Measurements from ENCODE around the gene MYO3B. TPM values are rescaled to one million over a fixed set of nuclear protein-coding genes. Genes with fewer than 3 reads are reported as not detected.

Gene MYO3B
- total RNA-seq, 2 donors from 2014 or later, result 2.0 to 4.7 TPM

GRCh38 chr2:170185319-170185718, 7.4 kb downstream of the MYO3B start:
- intact Hi-C loops (cut with DNase I), result no loop called here
- Histone ChIP-seq H3K9me3 (peaks cover 0 to 8% (median 0%) of the 10 kb centered on the region in 3 donors), H3K36me3 (replicated peaks in 1 of 2; ENCODE audit: insufficient read depth in 1 of 2, low read depth in 2 of 2) (no peaks in the 10 kb centered on the region), H3K27ac (no peak overlapping the region), H3K27me3 (no peaks in the 10 kb centered on the region), H3K4me3 (no peak overlapping the region), H3K4me1 (no peaks in the 10 kb centered on the region)
- no peak for TF ChIP-seq POLR2A (IDR thresholded peaks at IDR 0.05)
- TF ChIP-seq, protein P1, sequence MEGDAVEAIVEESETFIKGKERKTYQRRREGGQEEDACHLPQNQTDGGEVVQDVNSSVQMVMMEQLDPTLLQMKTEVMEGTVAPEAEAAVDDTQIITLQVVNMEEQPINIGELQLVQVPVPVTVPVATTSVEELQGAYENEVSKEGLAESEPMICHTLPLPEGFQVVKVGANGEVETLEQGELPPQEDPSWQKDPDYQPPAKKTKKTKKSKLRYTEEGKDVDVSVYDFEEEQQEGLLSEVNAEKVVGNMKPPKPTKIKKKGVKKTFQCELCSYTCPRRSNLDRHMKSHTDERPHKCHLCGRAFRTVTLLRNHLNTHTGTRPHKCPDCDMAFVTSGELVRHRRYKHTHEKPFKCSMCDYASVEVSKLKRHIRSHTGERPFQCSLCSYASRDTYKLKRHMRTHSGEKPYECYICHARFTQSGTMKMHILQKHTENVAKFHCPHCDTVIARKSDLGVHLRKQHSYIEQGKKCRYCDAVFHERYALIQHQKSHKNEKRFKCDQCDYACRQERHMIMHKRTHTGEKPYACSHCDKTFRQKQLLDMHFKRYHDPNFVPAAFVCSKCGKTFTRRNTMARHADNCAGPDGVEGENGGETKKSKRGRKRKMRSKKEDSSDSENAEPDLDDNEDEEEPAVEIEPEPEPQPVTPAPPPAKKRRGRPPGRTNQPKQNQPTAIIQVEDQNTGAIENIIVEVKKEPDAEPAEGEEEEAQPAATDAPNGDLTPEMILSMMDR (IDR thresholded peaks at IDR 0.05), result no peak
- DNase-seq (no peak), ATAC-seq (no peak)

- no peak for ATAC-seq
- Histone ChIP-seq H3K36me3 (replicated peaks in 1 of 2; ENCODE audit: insufficient read depth in 1 of 2, low read depth in 2 of 2) (no peaks in the 10 kb centered on the region), H3K9me3 (peaks cover 0 to 19% (median 0%) of the 10 kb centered on the region in 3 donors), H3K4me1 (no peaks in the 10 kb centered on the region), H3K4me3 (no peak overlapping the region), H3K27ac (no peak overlapping the region), H3K27me3 (no peaks in the 10 kb centered on the region)
- intact Hi-C loops (cut with DNase I), result no loop called here
- no peak for TF ChIP-seq POLR2A (IDR thresholded peaks at IDR 0.05)
- TF ChIP-seq, protein P1 (IDR thresholded peaks at IDR 0.05), result no peak
- DNase-seq, result no peak
Measured at GRCh38 chr2:170189757-170190156, 11.8 kb downstream of the MYO3B start.

DNA sequence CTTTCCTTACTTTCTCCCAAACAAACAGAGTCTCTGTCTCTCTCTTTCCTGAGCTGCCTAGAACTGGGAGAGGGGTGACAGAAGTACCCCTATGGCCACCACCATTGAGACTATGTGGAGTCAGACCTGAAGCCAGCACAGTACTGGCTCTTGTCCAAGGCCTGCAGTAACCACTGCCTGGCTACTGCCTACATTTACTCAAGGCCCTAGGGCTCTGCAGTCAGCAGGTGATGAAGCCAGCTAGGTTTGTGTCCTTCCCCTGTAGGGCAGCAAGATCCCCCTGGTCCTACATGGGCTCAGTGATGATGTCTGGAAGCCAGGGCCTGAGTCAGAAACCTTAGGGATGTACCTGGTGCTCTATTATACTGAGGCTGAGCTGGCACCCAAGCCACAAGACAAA, 12.2 kb downstream of the MYO3B start:
- intact Hi-C loops (cut with DNase I), result no loop called here

GRCh38 chr2:170191166-170191866, 13.4 kb downstream of the MYO3B start:
- no peaks in the 10 kb centered on the region for H3K4me1 ChIP-seq
- ATAC-seq (no peak), DNase-seq (no peak)
- no peak overlapping the region for H3K27ac ChIP-seq
- peaks cover 0 to 11% (median 0%) of the 10 kb centered on the region in 3 donors for H3K9me3 ChIP-seq
- no peak for TF ChIP-seq POLR2A (IDR thresholded peaks at IDR 0.05)
- TF ChIP-seq, protein P1 (IDR thresholded peaks at IDR 0.05), result no peak
- 79 to 83% methylated on average over 8 of the region's 8 CpGs for WGBS, 2 donors
- intact Hi-C loops (cut with DNase I), result no loop called here
- H3K36me3 ChIP-seq (replicated peaks in 1 of 2; ENCODE audit: insufficient read depth in 1 of 2, low read depth in 2 of 2), result no peaks in the 10 kb centered on the region
- no peak overlapping the region for H3K4me3 ChIP-seq
- H3K27me3 ChIP-seq, result no peaks in the 10 kb centered on the region

More for the DNA sequence above, 12.2 kb downstream of the MYO3B start:
- Histone ChIP-seq H3K9me3 (peaks cover 0 to 17% (median 0%) of the 10 kb centered on the region in 3 donors), H3K4me3 (no peak overlapping the region), H3K4me1 (no peaks in the 10 kb centered on the region), H3K27me3 (no peaks in the 10 kb centered on the region), H3K27ac (no peak overlapping the region), H3K36me3 (replicated peaks in 1 of 2; ENCODE audit: insufficient read depth in 1 of 2, low read depth in 2 of 2) (no peaks in the 10 kb centered on the region)
- DNase-seq (no peak), ATAC-seq (no peak)
- no peak for TF ChIP-seq POLR2A (IDR thresholded peaks at IDR 0.05)
- TF ChIP-seq, protein P1 (IDR thresholded peaks at IDR 0.05), result no peak

GRCh38 chr2:170196963-170197362, 19.0 kb downstream of the MYO3B start:
- Histone ChIP-seq H3K9me3 (no peaks in the 10 kb centered on the region), H3K4me3 (no peak overlapping the region), H3K36me3 (replicated peaks in 1 of 2; ENCODE audit: insufficient read depth in 1 of 2, low read depth in 2 of 2) (no peaks in the 10 kb centered on the region), H3K27me3 (no peaks in the 10 kb centered on the region), H3K27ac (no peak overlapping the region), H3K4me1 (no peaks in the 10 kb centered on the region)
- no peak for TF ChIP-seq POLR2A (IDR thresholded peaks at IDR 0.05)
- TF ChIP-seq, protein P1 (IDR thresholded peaks at IDR 0.05), result no peak
- ATAC-seq (no peak), DNase-seq (no peak)
- WGBS, 2 donors, result 79% methylated on average over 3 of the region's 3 CpGs
- intact Hi-C loops (cut with DNase I), result no loop called here

Data from body of pancreas (tissue), 4 donors.